ENCODE data around the gene LAMA2.

LAMA2 gene

DNA sequence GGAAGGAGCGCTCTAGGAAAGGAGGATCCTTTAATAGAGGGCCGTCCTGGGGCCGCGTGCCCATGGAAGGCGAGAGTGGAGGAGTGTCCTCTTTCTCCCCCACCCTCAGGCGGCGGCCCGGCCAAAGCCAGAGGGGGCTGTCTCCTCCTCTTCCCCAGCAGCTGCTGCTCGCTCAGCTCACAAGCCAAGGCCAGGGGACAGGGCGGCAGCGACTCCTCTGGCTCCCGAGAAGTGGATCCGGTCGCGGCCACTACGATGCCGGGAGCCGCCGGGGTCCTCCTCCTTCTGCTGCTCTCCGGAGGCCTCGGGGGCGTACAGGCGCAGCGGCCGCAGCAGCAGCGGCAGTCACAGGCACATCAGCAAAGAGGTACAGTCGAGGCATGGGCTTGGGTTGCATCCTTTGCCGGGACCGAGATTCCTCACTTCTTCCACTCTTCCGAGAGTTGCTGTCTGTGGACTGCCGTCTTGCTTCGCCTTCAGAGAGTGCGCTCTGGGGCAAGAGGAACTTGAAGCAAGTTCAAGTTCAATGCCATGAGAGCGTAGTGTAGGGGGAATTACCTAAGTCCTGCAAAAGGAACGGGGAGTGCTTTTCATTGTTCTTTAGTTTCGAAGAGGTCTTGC is at the start of gene LAMA2:
Gene LAMA2 (plus strand): TSS at position 148 of the 621 bp plus-strand sequence. CDS start 108 bp downstream, at position 256.
- peak; percentile 20 for DNase-seq
- in situ Hi-C loops (cut with MboI; ENCODE audit: low pct_unique_long_range_greater_than_20kb, low sequenced_read_pairs) = no loop called here

DNA sequence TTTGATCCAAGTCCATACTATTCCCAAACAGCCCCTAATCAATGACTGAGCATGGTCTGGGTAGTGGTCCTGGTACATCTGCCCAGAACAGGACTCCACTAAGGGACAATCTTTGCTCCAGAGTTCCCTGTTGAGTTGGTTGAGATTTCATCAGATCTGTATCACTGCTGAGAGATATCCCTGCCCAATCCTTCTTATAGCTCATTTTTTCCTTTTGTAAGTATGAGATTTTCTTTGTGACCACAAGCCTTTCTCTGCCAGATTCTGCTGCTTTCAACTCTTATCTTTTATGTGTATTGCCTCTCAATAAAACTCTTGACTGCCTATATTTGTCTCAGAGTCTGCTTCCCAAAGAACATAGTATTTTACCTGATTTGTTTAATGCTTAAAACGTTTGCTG is 46.2 kb upstream of the LAMA2 start:
- DNase-seq = no peak
- in situ Hi-C loops (cut with MboI; ENCODE audit: low pct_unique_long_range_greater_than_20kb, low sequenced_read_pairs) = no loop called here

- DNase-seq = no peak
- in situ Hi-C loops (cut with MboI; ENCODE audit: low pct_unique_long_range_greater_than_20kb, low sequenced_read_pairs) = no loop called here
These were observed 41.4 kb upstream of the LAMA2 start for GRCh38 chr6:128841518-128841917.

- in situ Hi-C loops (cut with MboI; ENCODE audit: low pct_unique_long_range_greater_than_20kb, low sequenced_read_pairs) = no loop called here
These were observed 38.3 kb upstream of the LAMA2 start for GRCh38 chr6:128844598-128844997.

GRCh38 chr6:128847431-128848210 is 35.3 kb upstream of the LAMA2 start:
- in situ Hi-C loops (cut with MboI; ENCODE audit: low pct_unique_long_range_greater_than_20kb, low sequenced_read_pairs) = no loop called here
- no peak for DNase-seq

More at GRCh38 chr6:128844598-128844997, 38.3 kb upstream of the LAMA2 start:
- no peak for DNase-seq

GRCh38 chr6:128848212-128848935 is 34.6 kb upstream of the LAMA2 start:
- in situ Hi-C loops (cut with MboI; ENCODE audit: low pct_unique_long_range_greater_than_20kb, low sequenced_read_pairs) = no loop called here
- no peak for DNase-seq

GRCh38 chr6:128855581-128856085 is 27.3 kb upstream of the LAMA2 start:
- in situ Hi-C loops (cut with MboI; ENCODE audit: low pct_unique_long_range_greater_than_20kb, low sequenced_read_pairs) = no loop called here
- no peak for DNase-seq

DNA sequence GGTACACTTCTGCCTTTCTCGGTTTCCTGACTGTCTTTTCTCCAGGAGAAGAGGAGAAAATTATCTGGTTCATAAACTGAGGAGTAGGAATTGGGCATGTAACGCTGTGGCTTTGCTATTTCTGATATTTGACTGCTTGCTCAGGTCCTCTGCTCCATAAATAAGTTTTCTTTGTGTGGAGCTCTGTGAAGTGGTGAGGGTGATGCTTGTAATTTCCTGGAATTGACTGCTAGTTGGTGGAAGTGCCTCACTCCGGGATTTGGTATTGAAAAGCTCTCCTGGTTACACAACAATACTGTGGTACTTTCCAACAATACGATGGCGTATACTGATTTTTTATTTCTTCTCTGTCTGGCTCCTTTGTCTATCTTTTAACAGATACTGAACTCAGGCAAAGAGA is 25.1 kb upstream of the LAMA2 start:
- DNase-seq = no peak
- in situ Hi-C loops (cut with MboI; ENCODE audit: low pct_unique_long_range_greater_than_20kb, low sequenced_read_pairs) = no loop called here

DNA sequence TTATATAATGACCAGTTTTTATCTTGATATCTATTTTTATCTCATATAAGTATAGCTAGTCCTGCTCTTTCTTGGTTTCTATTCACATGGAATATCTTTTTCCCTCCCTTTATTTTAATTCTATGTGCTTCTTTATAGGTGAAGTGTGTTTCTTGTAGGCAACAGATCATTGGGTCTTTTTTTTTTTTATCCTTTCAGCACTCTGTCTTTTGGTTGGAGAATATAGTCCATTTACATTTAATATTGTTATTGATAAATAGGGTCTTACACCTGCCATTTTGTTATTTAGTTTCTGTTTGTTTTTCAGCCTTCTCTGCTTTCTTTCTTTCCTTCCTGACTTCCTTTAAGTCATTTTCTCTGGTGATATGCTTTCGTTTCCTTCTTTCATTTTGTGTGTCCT is 22.2 kb upstream of the LAMA2 start:
- DNase-seq = no peak
- in situ Hi-C loops (cut with MboI; ENCODE audit: low pct_unique_long_range_greater_than_20kb, low sequenced_read_pairs) = no loop called here

- in situ Hi-C loops (cut with MboI; ENCODE audit: low pct_unique_long_range_greater_than_20kb, low sequenced_read_pairs) = no loop called here
- DNase-seq = no peak
These were observed 19.0 kb upstream of the LAMA2 start for GRCh38 chr6:128863983-128864382.

DNA sequence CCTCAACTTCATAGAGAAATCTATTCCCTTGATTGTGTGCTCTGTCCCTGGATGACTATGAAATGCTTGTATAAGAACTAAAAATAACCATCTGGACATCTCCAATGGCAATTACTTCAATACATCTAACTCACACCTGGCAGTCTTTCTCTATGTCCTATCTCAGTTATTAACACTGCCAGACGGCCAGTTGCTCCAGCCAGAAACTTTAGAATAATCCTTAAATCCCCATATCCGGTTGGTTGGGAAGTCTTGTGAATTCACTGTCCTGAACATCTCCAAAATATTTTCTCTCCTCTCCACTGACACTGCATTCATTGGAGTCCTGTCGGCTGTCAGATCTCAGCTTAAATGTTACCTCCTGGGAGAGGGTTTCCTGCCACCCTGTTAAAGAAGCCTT is 12.2 kb upstream of the LAMA2 start:
- no peak for DNase-seq
- in situ Hi-C loops (cut with MboI; ENCODE audit: low pct_unique_long_range_greater_than_20kb, low sequenced_read_pairs) = no loop called here

- in situ Hi-C loops (cut with MboI; ENCODE audit: low pct_unique_long_range_greater_than_20kb, low sequenced_read_pairs) = no loop called here
These were observed 8.1 kb upstream of the LAMA2 start for GRCh38 chr6:128874863-128875262.

GRCh38 chr6:128882560-128882959 is 378 bp upstream of the LAMA2 start:
- peak; percentile 5 for DNase-seq
- in situ Hi-C loops (cut with MboI; ENCODE audit: low pct_unique_long_range_greater_than_20kb, low sequenced_read_pairs) = no loop called here

More at GRCh38 chr6:128874863-128875262, 8.1 kb upstream of the LAMA2 start:
- no peak for DNase-seq

DNA sequence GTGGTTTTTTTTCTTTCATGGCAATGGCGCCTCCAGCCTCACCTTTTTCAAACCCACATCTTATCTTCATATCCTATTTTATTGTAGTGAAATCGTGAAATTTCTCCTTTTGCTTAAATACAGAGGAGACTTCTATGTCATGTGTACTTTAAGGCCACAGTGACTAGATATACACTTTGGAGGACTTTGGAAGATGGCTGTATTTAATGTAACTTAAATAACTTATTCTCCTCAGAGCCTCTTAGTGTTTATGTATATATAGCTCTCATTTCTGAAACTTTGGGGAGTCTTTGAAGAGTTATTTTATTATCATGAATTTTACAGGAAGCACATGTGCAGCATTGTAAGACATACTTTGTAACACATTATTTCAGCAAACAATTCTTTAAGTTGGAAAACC is 968 bp downstream of the LAMA2 start:
- in situ Hi-C loops (cut with MboI; ENCODE audit: low pct_unique_long_range_greater_than_20kb, low sequenced_read_pairs) = no loop called here

GRCh38 chr6:128885381-128885780 is 2.4 kb downstream of the LAMA2 start:
- in situ Hi-C loops (cut with MboI; ENCODE audit: low pct_unique_long_range_greater_than_20kb, low sequenced_read_pairs) = no loop called here
- no peak for DNase-seq

More for the DNA sequence above, 968 bp downstream of the LAMA2 start:
- DNase-seq = no peak

GRCh38 chr6:128886706-128887105 is 3.8 kb downstream of the LAMA2 start:
- no peak for DNase-seq
- in situ Hi-C loops (cut with MboI; ENCODE audit: low pct_unique_long_range_greater_than_20kb, low sequenced_read_pairs) = no loop called here

DNA sequence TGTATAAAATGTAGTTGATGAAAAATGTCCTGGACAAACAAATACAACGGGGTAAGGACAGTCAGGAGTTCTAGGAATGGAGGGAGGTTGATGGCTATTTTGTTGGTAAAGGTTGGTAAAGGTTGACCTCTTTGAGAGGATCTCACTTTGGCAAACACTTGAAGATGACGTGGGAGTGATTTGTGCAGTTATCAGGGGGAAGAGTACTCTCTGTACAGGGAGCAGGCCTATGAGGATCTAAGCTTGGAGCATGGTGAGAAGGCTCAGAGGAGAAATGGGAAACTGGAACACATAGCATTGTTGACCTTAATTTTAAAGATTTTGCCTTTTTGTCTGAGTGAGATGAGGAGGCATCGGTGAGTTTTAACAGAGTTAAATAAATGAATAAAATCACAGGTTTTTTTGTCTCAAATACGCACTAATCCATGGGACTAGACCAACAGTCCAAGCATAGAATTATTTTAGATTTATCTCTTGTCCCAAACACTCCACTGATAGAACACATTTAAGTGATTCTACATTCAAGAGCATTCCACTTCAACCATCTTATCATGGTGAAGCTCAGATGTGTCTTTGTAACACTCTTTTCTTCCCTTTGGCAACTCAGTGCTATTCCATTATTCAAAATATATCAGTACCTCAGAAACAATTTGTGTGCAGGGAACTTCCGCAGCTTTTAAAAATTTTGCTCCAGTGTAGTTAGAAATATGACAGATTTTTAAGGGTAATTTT is 5.7 kb downstream of the LAMA2 start:
- in situ Hi-C loops (cut with MboI; ENCODE audit: low pct_unique_long_range_greater_than_20kb, low sequenced_read_pairs) = no loop called here

GRCh38 chr6:128889870-128890269 is 6.9 kb downstream of the LAMA2 start:
- DNase-seq = no peak
- in situ Hi-C loops (cut with MboI; ENCODE audit: low pct_unique_long_range_greater_than_20kb, low sequenced_read_pairs) = no loop called here

More for the DNA sequence above, 5.7 kb downstream of the LAMA2 start:
- DNase-seq = no peak

- in situ Hi-C loops (cut with MboI; ENCODE audit: low pct_unique_long_range_greater_than_20kb, low sequenced_read_pairs) = no loop called here
- no peak for DNase-seq
These were observed 9.1 kb downstream of the LAMA2 start for GRCh38 chr6:128892079-128892478.
